GM19438 (cell line): ENCODE data around the gene TGM1.
"Not testable (repeated sequence)": the region's sequence is repeated elsewhere in the genome, so short reads cannot be mapped to it uniquely, and the experiment has no call there.

Experiments
- ATAC-seq: cut with Tn5 transposase; IDR thresholded peaks from one replicate; pipeline ENCODE4 v1.9.1; 2021; ENCODE audit warnings: low read depth; ENCODE audit not compliant: unreplicated experiment

Gene TGM1

GRCh38 chr14:24236689-24237462 is 26.1 kb downstream of the TGM1 start:
- ATAC-seq, result no peak

- no peak for ATAC-seq
Measured at GRCh38 chr14:24235804-24236688, 26.9 kb downstream of the TGM1 start.

GRCh38 chr14:24234095-24235005 is 28.6 kb downstream of the TGM1 start:
- ATAC-seq, result no peak

- ATAC-seq, result no peak
Measured at GRCh38 chr14:24233538-24233866, 29.5 kb downstream of the TGM1 start.

- peak; percentile 48 for ATAC-seq
Measured at GRCh38 chr14:24232645-24233537, 30.1 kb downstream of the TGM1 start, which contains the start of gene GMPR2. Gene GMPR2 (plus strand): TSS chr14:24232929. CDS start chr14:24233254, 325 bp downstream.

GRCh38 chr14:24232121-24232644 is 30.8 kb downstream of the TGM1 start, which contains the start of gene NEDD8:
Gene NEDD8 (minus strand): TSS chr14:24232367. CDS start chr14:24232267, 100 bp downstream.
- peak; percentile 76 for ATAC-seq

GRCh38 chr14:24231263-24232120 is 31.5 kb downstream of the TGM1 start:
- peak; percentile 13 for ATAC-seq

- no peak for ATAC-seq
Measured at GRCh38 chr14:24228902-24229301, 34.1 kb downstream of the TGM1 start.

- ATAC-seq, result no peak
Measured at GRCh38 chr14:24226473-24226872, 36.5 kb downstream of the TGM1 start.

GRCh38 chr14:24224618-24225071 is 38.3 kb downstream of the TGM1 start:
- no peak for ATAC-seq

GRCh38 chr14:24222987-24223386 is 40.0 kb downstream of the TGM1 start:
- not testable (repeated sequence) for ATAC-seq

GRCh38 chr14:24219521-24219920 is 43.5 kb downstream of the TGM1 start:
- ATAC-seq, result no peak

- no peak for ATAC-seq
Measured at GRCh38 chr14:24219080-24219479, 43.9 kb downstream of the TGM1 start.

GRCh38 chr14:24216876-24217275 is 46.1 kb downstream of the TGM1 start:
- not testable (repeated sequence) for ATAC-seq

- ATAC-seq, result no peak
Measured at GRCh38 chr14:24216345-24216699, 46.7 kb downstream of the TGM1 start.

GRCh38 chr14:24215495-24216344 is 47.3 kb downstream of the TGM1 start, which contains the start of gene MDP1:
Gene MDP1 (minus strand): TSS chr14:24216066. CDS start chr14:24215955, 111 bp downstream.
- peak; percentile 57 for ATAC-seq
